Tibial nerve (tissue), 4 donors: ENCODE results near the gene ZNF519. TPM values are rescaled to one million over a fixed set of nuclear protein-coding genes. Genes with fewer than 3 reads are reported as not detected.

ENCODE experiments used
- DNase-seq, 2 donors: peaks; one replicate each; pipeline ENCODE4 v3.0.0-alpha.2; 2019; ENCODE audit warnings: low spot score in 2 of 2
- H3K27ac ChIP-seq, 4 donors: fragments of 200-600 bp; sonication (generic) in 3 of 4; one replicate each; pipeline ENCODE4 v1.5.1; 2017 to 2019; ENCODE audit warnings: mild to moderate bottlenecking in 1 of 4
- H3K27me3 ChIP-seq, 2 donors: fragments of 200-600 bp; sonication (generic) in 1 of 2; one replicate each; pipeline versions ENCODE4 v1.5.1 to v1.6.0; 2017 to 2019
- H3K36me3 ChIP-seq, 3 donors: fragments of 200-600 bp; sonication (generic); one replicate each; pipeline ENCODE4 v1.5.1; 2018 to 2019
- H3K4me1 ChIP-seq, 4 donors: fragments of 200-600 bp; sonication (generic) in 3 of 4; one replicate each; pipeline ENCODE4 v1.5.1; 2017 to 2019
- H3K4me3 ChIP-seq, 4 donors: fragments of 200-600 bp; sonication (generic) in 3 of 4; one replicate each; pipeline ENCODE4 v1.5.1; 2017 to 2019; ENCODE audit warnings: mild to moderate bottlenecking in 1 of 4, moderate library complexity in 1 of 4
- H3K9me3 ChIP-seq, 4 donors: fragments of 200-600 bp; sonication (generic) in 3 of 4; one replicate each; pipeline ENCODE4 v1.5.1; 2017 to 2019
- CTCF ChIP-seq, 5 experiments: fragments of 200-600 bp in 3 of 5; fragments of 450-650 bp in 2 of 5; sonication (generic) in 3 of 5; IDR thresholded peaks; one replicate each; pipeline ENCODE4 v1.5.1; 2016 to 2019; ENCODE audit warnings: antibody characterized with exemption in 5 of 5, mild to moderate bottlenecking in 3 of 5, moderate library complexity in 2 of 5
- EP300 ChIP-seq, 2 donors: sonication (generic); formaldehyde crosslinking; IDR thresholded peaks; one replicate each; pipeline ENCODE4 v1.6.1; 2017; ENCODE audit warnings: antibody characterized with exemption in 2 of 2, mild to moderate bottlenecking in 1 of 2
- POLR2A ChIP-seq, 2 donors: fragments of 450-650 bp; IDR thresholded peaks; one replicate each; pipeline ENCODE4 v1.6.1; 2017; ENCODE audit warnings: antibody characterized with exemption in 2 of 2, mild to moderate bottlenecking in 2 of 2, moderate library complexity in 2 of 2
- WGBS, 2 donors: methylation state at CpG; one replicate each; pipeline ENCODE4 v1.1.5; 2018; 5-methylcytosine and 5-hydroxymethylcytosine counted together
- total RNA-seq, 4 donors: library from RNA; depleted of rRNA; stranded (reverse); fragments of >200 nt; gene quantifications; one replicate each; pipeline ENCODE4 v1.1.0, GENCODE V29; 2016

ZNF519 gene
- total RNA-seq, 4 donors from 2014 or later: 3.0 to 11.4 (median 9.5) TPM

- 92 to 98% methylated on average over 5 of the region's 5 CpGs for WGBS, 2 donors
Observed at GRCh38 chr18:14104906-14105748, 27.1 kb downstream of the ZNF519 start.

DNA sequence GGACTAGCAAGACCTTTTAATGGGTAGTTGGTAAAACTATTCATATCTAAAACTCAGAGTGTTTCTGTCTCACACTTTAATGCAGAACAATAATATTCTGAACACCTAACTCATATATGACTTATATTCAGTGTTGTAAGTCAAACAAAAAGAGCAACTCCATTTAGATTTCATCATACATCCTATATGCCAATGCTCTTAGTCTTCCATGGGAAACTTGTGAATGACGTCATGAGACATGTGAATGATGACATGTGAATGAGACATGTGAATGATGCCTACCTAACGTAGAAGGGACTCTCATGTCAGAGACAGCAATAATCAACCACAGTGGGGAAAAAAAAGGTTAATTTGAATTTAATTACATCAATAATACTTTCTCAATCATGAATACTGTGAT lies 28.0 kb downstream of the ZNF519 start:
- no peak overlapping the region for H3K4me3 ChIP-seq
- H3K27ac ChIP-seq: no peak overlapping the region
- peaks cover 0 to 42% (median 19%) of the 10 kb centered on the region in 4 donors for H3K9me3 ChIP-seq
- H3K36me3 ChIP-seq: peaks cover 0 to 33% (median 0%) of the 10 kb centered on the region in 3 donors
- TF ChIP-seq EP300 (IDR thresholded peaks at IDR 0.05) (no peak), POLR2A (IDR thresholded peaks at IDR 0.05) (no peak), CTCF (IDR thresholded peaks at IDR 0.05) (no peak)
- H3K27me3 ChIP-seq: no peaks in the 10 kb centered on the region
- DNase-seq: no peak
- no peaks in the 10 kb centered on the region for H3K4me1 ChIP-seq
- WGBS, 2 donors: 91 to 98% methylated on average over 2 of the region's 2 CpGs

More at GRCh38 chr18:14104906-14105748, 27.1 kb downstream of the ZNF519 start:
- no peaks in the 10 kb centered on the region for H3K4me1 ChIP-seq
- H3K27me3 ChIP-seq: no peaks in the 10 kb centered on the region
- no peak overlapping the region for H3K27ac ChIP-seq
- H3K4me3 ChIP-seq: no peak overlapping the region
- no peak for DNase-seq
- peaks cover 0 to 50% (median 22%) of the 10 kb centered on the region in 4 donors for H3K9me3 ChIP-seq
- TF ChIP-seq EP300 (IDR thresholded peaks at IDR 0.05): no peak
- TF ChIP-seq POLR2A (IDR thresholded peaks at IDR 0.05): no peak
- TF ChIP-seq CTCF (IDR thresholded peaks at IDR 0.05): no peak
- peaks cover 0 to 33% (median 0%) of the 10 kb centered on the region in 3 donors for H3K36me3 ChIP-seq

- Histone ChIP-seq H3K36me3 (peaks cover 0 to 42% (median 0%) of the 10 kb centered on the region in 3 donors), H3K27ac (no peak overlapping the region), H3K4me1 (no peaks in the 10 kb centered on the region), H3K27me3 (no peaks in the 10 kb centered on the region), H3K9me3 (peaks cover 0 to 26% (median 14%) of the 10 kb centered on the region in 4 donors), H3K4me3 (no peak overlapping the region)
- TF ChIP-seq POLR2A (IDR thresholded peaks at IDR 0.05) (no peak), CTCF (IDR thresholded peaks at IDR 0.05) (no peak), EP300 (IDR thresholded peaks at IDR 0.05) (no peak)
- WGBS, 2 donors: 89 to 94% methylated on average over 4 of the region's 4 CpGs
- DNase-seq: no peak
Observed at GRCh38 chr18:14100503-14101286, 31.5 kb downstream of the ZNF519 start.

GRCh38 chr18:14098428-14098827 lies 33.8 kb downstream of the ZNF519 start:
- no peak for TF ChIP-seq EP300 (IDR thresholded peaks at IDR 0.05)
- no peak for TF ChIP-seq POLR2A (IDR thresholded peaks at IDR 0.05)
- no peak for TF ChIP-seq CTCF (IDR thresholded peaks at IDR 0.05)
- no peaks in the 10 kb centered on the region for H3K4me1 ChIP-seq
- 59 to 66% methylated on average over 6 of the region's 6 CpGs for WGBS, 2 donors
- H3K27ac ChIP-seq: no peak overlapping the region
- H3K27me3 ChIP-seq: no peaks in the 10 kb centered on the region
- H3K9me3 ChIP-seq: peaks cover 0 to 8% (median 4%) of the 10 kb centered on the region in 4 donors
- H3K4me3 ChIP-seq: no peak overlapping the region
- DNase-seq: no peak
- H3K36me3 ChIP-seq: peaks cover 0 to 35% (median 0%) of the 10 kb centered on the region in 3 donors
